HEK293 (cell line): ENCODE results near the gene PNRC1.
"Not testable (repeated sequence)": the region's sequence is repeated elsewhere in the genome, so short reads cannot be mapped to it uniquely, and the experiment has no call there.

ENCODE experiments used
- CTCF ChIA-PET: fragments of 350-600 bp; formaldehyde crosslinking; extraction: SDS; loops from one replicate; lab custom pipeline; 2021; ENCODE audit warnings: antibody characterized with exemption; lab: Yijun Ruan, JAX
- POLR2A ChIA-PET: fragments of 300-600 bp; formaldehyde crosslinking; extraction: SDS; loops from one replicate; lab custom pipeline; 2020; ENCODE audit warnings: antibody characterized with exemption, inconsistent platforms; lab: Yijun Ruan, JAX
- H3K27ac ChIP-seq: fragments of 200-500 bp; sonication (Bioruptor generic); 2 replicates; pipeline ENCODE4 v1.5.1; 2014; ENCODE audit warnings: low read depth, low read length, control low read depth, inconsistent platforms; ENCODE audit errors: extremely low read depth
- H3K36me3 ChIP-seq, 2 experiments: fragments of 200-500 bp in 1 of 2; sonication (Bioruptor generic) in 1 of 2; 1 replicate in 1 of 2; 2 replicates in 1 of 2; pipeline ENCODE4 v1.5.1; 2014 to 2017; ENCODE audit warnings: inconsistent platforms in 2 of 2, low read length in 2 of 2; ENCODE audit not compliant: control insufficient read depth in 2 of 2, insufficient read depth in 1 of 2
- H3K4me1 ChIP-seq: fragments of 200-500 bp; sonication (Bioruptor generic); 2 replicates; pipeline ENCODE4 v1.5.1; 2014; ENCODE audit warnings: mild to moderate bottlenecking, low read length, inconsistent platforms; ENCODE audit not compliant: control insufficient read depth, insufficient read depth
- H3K4me3 ChIP-seq: 2 replicates; pipeline ENCODE4 v1.5.1; 2011; ENCODE audit warnings: low read depth, mild to moderate bottlenecking, control low read depth, low read length, moderate library complexity
- H3K9me3 ChIP-seq: fragments of 200-500 bp; sonication (Bioruptor generic); 2 replicates; pipeline ENCODE4 v1.5.1; 2014; ENCODE audit warnings: low read depth, low read length, inconsistent platforms; ENCODE audit not compliant: control insufficient read depth, insufficient read depth
- CTCF ChIP-seq: fragments of 450-650 bp; formaldehyde crosslinking; IDR thresholded peaks from 2 replicates; pipeline ENCODE4 v1.5.1; 2016; ENCODE audit warnings: missing biosample characterization, missing genetic modification characterization
- GLIS1 ChIP-seq: fragments of 450-650 bp; formaldehyde crosslinking; IDR thresholded peaks from 2 replicates; pipeline ENCODE4 v1.5.1; 2016; ENCODE audit warnings: missing biosample characterization, missing genetic modification characterization
- KLF10 ChIP-seq: fragments of 450-650 bp; IDR thresholded peaks from 2 replicates; pipeline ENCODE4 v1.5.1; 2018; ENCODE audit warnings: missing biosample characterization, mild to moderate bottlenecking, missing genetic modification characterization
- MYNN ChIP-seq: fragments of 450-650 bp; formaldehyde crosslinking; IDR thresholded peaks from 2 replicates; pipeline ENCODE4 v1.5.1; 2016; ENCODE audit warnings: missing biosample characterization, missing genetic modification characterization, borderline replicate concordance
- MZF1 ChIP-seq: fragments of 450-650 bp; formaldehyde crosslinking; IDR thresholded peaks from 2 replicates; pipeline ENCODE4 v1.5.1; 2017; ENCODE audit warnings: missing biosample characterization, missing genetic modification characterization, borderline replicate concordance
- PRDM1 ChIP-seq: fragments of 450-650 bp; formaldehyde crosslinking; IDR thresholded peaks from 2 replicates; pipeline ENCODE4; 2016; ENCODE audit warnings: missing biosample characterization, missing genetic modification characterization
- RBAK ChIP-seq: fragments of 450-650 bp; formaldehyde crosslinking; IDR thresholded peaks from 2 replicates; pipeline ENCODE4 v1.5.1; 2016; ENCODE audit warnings: missing biosample characterization, missing genetic modification characterization
- REPIN1 ChIP-seq: fragments of 450-650 bp; formaldehyde crosslinking; IDR thresholded peaks from 2 replicates; pipeline ENCODE4 v1.5.1; 2017; ENCODE audit warnings: missing biosample characterization, missing genetic modification characterization, low read depth
- SETDB1 ChIP-seq: IDR thresholded peaks from one replicate; pipeline ENCODE4 v1.6.1; 2017; ENCODE audit warnings: mild to moderate bottlenecking, low read length, moderate library complexity, mixed read lengths; ENCODE audit not compliant: insufficient read length
- YY2 ChIP-seq: fragments of 450-650 bp; formaldehyde crosslinking; IDR thresholded peaks from 2 replicates; pipeline ENCODE4 v1.5.1; 2016; ENCODE audit warnings: missing biosample characterization, missing genetic modification characterization
- ZBTB7A ChIP-seq: fragments of 450-650 bp; formaldehyde crosslinking; IDR thresholded peaks from 2 replicates; pipeline ENCODE4 v1.5.1; 2016; ENCODE audit warnings: low read depth, missing biosample characterization, missing genetic modification characterization
- ZNF132 ChIP-seq: fragments of 450-650 bp; formaldehyde crosslinking; IDR thresholded peaks from 2 replicates; pipeline ENCODE4 v1.5.1; 2017; ENCODE audit warnings: missing biosample characterization, missing genetic modification characterization, borderline replicate concordance
- ZNF155 ChIP-seq: fragments of 450-650 bp; formaldehyde crosslinking; IDR thresholded peaks from 2 replicates; pipeline ENCODE4 v1.5.1; 2016; ENCODE audit warnings: missing biosample characterization, missing genetic modification characterization
- ZNF2 ChIP-seq: fragments of 450-650 bp; formaldehyde crosslinking; IDR thresholded peaks from 2 replicates; pipeline ENCODE4 v1.5.1; 2016; ENCODE audit warnings: missing biosample characterization, missing genetic modification characterization
- ZNF211 ChIP-seq: fragments of 450-650 bp; formaldehyde crosslinking; IDR thresholded peaks from 2 replicates; pipeline ENCODE4 v1.5.1; 2016; ENCODE audit warnings: low read depth, missing biosample characterization, missing genetic modification characterization
- ZNF341 ChIP-seq: fragments of 450-650 bp; formaldehyde crosslinking; IDR thresholded peaks from 2 replicates; pipeline ENCODE4; 2016; ENCODE audit warnings: low read depth, missing biosample characterization, missing genetic modification characterization
- ZNF529 ChIP-seq: fragments of 450-650 bp; formaldehyde crosslinking; IDR thresholded peaks from 2 replicates; pipeline ENCODE4 v1.5.1; 2017; ENCODE audit warnings: missing genetic modification characterization, missing biosample characterization; ENCODE audit not compliant: insufficient replicate concordance
- ZNF560 ChIP-seq: fragments of 450-650 bp; formaldehyde crosslinking; IDR thresholded peaks from 2 replicates; pipeline ENCODE4 v1.5.1; 2017; ENCODE audit warnings: missing biosample characterization, missing genetic modification characterization, borderline replicate concordance
- ZNF626 ChIP-seq: fragments of 450-650 bp; sonication (Bioruptor Pico); formaldehyde crosslinking; IDR thresholded peaks from 2 replicates; pipeline ENCODE4 v1.5.1; 2018; ENCODE audit warnings: missing biosample characterization, missing genetic modification characterization, inconsistent platforms
- ZNF654 ChIP-seq: fragments of 450-650 bp; formaldehyde crosslinking; IDR thresholded peaks from 2 replicates; pipeline ENCODE4 v1.5.1; 2016; ENCODE audit warnings: low read depth, missing biosample characterization, missing genetic modification characterization
- ZNF660 ChIP-seq: fragments of 450-650 bp; IDR thresholded peaks from 2 replicates; pipeline ENCODE4 v1.5.1; 2018; ENCODE audit warnings: missing biosample characterization, mild to moderate bottlenecking, missing genetic modification characterization
- ZNF701 ChIP-seq: fragments of 450-650 bp; formaldehyde crosslinking; IDR thresholded peaks from 2 replicates; pipeline ENCODE4 v1.5.1; 2016; ENCODE audit warnings: missing biosample characterization, missing genetic modification characterization
- ZNF843 ChIP-seq: fragments of 450-650 bp; formaldehyde crosslinking; IDR thresholded peaks from 2 replicates; pipeline ENCODE4 v1.5.1; 2016; ENCODE audit warnings: missing biosample characterization, missing genetic modification characterization
- ZSCAN16 ChIP-seq: fragments of 450-650 bp; formaldehyde crosslinking; IDR thresholded peaks from 2 replicates; pipeline ENCODE4 v1.5.1; 2016; ENCODE audit warnings: missing biosample characterization, missing genetic modification characterization
- TF ChIP-seq, protein P1 (sequence below): fragments of 450-650 bp; formaldehyde crosslinking; IDR thresholded peaks from 2 replicates; pipeline ENCODE4 v1.5.1; 2016; ENCODE audit warnings: missing biosample characterization, missing genetic modification characterization

PNRC1 gene

GRCh38 chr6:89122625-89123024, 42.1 kb downstream of the PNRC1 start:
- Histone ChIP-seq H3K36me3 (no peaks in the 10 kb centered on the region), H3K9me3 (no peaks in the 10 kb centered on the region), H3K4me3 (no peak overlapping the region), H3K4me1 (no peaks in the 10 kb centered on the region)
- POLR2A ChIA-PET = interaction anchor here (0.6 to 1.1 kb wide), 2 partner anchors 42 to 159 kb away, joined by 3 read pairs; partner anchors contain the start of genes PNRC1 and RNGTT
- CTCF ChIA-PET = interaction anchor here (0.5 to 4.9 kb wide), 28 partner anchors 11 to 381 kb away, joined by 3 to 51 read pairs (median 5); partner anchors contain the start of gene PM20D2
- TF ChIP-seq CTCF (tag by site-specific recombination) (peak; percentile 45; the same call in 1 of the 2 replicates), ZNF132 (tag by site-specific recombination) (no peak), MZF1 (peak; percentile 94), PRDM1 (tag by site-specific recombination) (peak; percentile 67), ZNF660 (tag by site-specific recombination) (peak; percentile 20; the same call in 1 of the 2 replicates), ZNF654 (tag by site-specific recombination) (peak; percentile 86), ZNF211 (tag by site-specific recombination) (peak; percentile 77; the same call in 1 of the 2 replicates), MYNN (tag by site-specific recombination) (no peak)
- TF ChIP-seq, all 188 proteins: peak for 6
- no peak overlapping the region for H3K27ac ChIP-seq

DNA sequence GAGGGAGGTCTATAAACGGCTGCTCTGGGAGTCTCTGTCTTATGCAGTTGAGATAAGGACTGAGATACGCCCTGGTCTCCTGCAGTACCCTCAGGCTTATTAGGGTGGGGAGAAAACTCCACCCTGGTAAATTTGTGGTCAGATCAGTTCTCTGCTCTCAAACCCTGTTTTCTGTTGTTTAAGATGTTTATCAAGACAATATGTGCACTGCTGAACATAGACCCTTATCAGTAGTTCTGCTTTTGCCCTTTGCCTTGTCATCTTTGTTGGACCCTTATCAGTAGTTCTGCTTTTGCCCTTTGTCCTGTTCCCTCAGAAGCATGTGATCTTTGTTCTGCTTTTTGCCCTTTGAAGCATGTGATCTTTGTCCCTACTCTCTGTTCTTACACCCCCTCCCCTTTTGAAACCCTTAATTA, 47.7 kb downstream of the PNRC1 start:
- not testable (repeated sequence) for H3K4me1 ChIP-seq

GRCh38 chr6:89131599-89131998, 51.0 kb downstream of the PNRC1 start:
- no peaks in the 10 kb centered on the region for H3K9me3 ChIP-seq
- CTCF ChIA-PET = interaction anchor here (0.6 to 2.3 kb wide), 7 partner anchors 8 to 1432 kb away, joined by 3 to 6 read pairs (median 4); no protein-coding TSS in a partner anchor
- H3K4me3 ChIP-seq = no peak overlapping the region
- no peaks in the 10 kb centered on the region for H3K4me1 ChIP-seq
- H3K27ac ChIP-seq = no peak overlapping the region
- no peaks in the 10 kb centered on the region for H3K36me3 ChIP-seq
- TF ChIP-seq ZSCAN16 (tag by site-specific recombination) = no peak
- TF ChIP-seq ZBTB7A = no peak
- no peak for TF ChIP-seq ZNF341
- no peak for TF ChIP-seq YY2 (tag by site-specific recombination)
- TF ChIP-seq KLF10 (tag by site-specific recombination) = no peak
- TF ChIP-seq ZNF843 (tag by site-specific recombination) = no peak
- TF ChIP-seq ZNF701 (tag by site-specific recombination) = no peak
- TF ChIP-seq ZNF155 (tag by site-specific recombination) = no peak
- TF ChIP-seq GLIS1 (tag by site-specific recombination) = no peak
- TF ChIP-seq ZNF626 (tag by site-specific recombination) = no peak
- TF ChIP-seq, protein P1, sequence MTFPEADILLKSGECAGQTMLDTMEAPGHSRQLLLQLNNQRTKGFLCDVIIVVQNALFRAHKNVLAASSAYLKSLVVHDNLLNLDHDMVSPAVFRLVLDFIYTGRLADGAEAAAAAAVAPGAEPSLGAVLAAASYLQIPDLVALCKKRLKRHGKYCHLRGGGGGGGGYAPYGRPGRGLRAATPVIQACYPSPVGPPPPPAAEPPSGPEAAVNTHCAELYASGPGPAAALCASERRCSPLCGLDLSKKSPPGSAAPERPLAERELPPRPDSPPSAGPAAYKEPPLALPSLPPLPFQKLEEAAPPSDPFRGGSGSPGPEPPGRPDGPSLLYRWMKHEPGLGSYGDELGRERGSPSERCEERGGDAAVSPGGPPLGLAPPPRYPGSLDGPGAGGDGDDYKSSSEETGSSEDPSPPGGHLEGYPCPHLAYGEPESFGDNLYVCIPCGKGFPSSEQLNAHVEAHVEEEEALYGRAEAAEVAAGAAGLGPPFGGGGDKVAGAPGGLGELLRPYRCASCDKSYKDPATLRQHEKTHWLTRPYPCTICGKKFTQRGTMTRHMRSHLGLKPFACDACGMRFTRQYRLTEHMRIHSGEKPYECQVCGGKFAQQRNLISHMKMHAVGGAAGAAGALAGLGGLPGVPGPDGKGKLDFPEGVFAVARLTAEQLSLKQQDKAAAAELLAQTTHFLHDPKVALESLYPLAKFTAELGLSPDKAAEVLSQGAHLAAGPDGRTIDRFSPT (tag by site-specific recombination) = no peak
- TF ChIP-seq ZNF2 (tag by site-specific recombination) = no peak
- no peak for TF ChIP-seq RBAK
- TF ChIP-seq REPIN1 (tag by site-specific recombination) = no peak
- TF ChIP-seq ZNF560 (tag by site-specific recombination) = no peak
- POLR2A ChIA-PET = no interaction called here

More for the DNA sequence above, 47.7 kb downstream of the PNRC1 start:
- H3K36me3 ChIP-seq, H3K27ac ChIP-seq, H3K4me3 ChIP-seq, H3K9me3 ChIP-seq, POLR2A ChIA-PET: not testable (repeated sequence)
- CTCF ChIA-PET = interaction anchor here (1.0 kb wide), 1 partner anchor 240 kb away, joined by 3 read pairs; no protein-coding TSS in a partner anchor
- TF ChIP-seq SETDB1 (peak; percentile 56), ZNF529 (tag by site-specific recombination) (peak; percentile 29)
